Activated naive CD4-positive, alpha-beta T cell treated with anti-CD3 and anti-CD28 coated beads for 36 hours (primary cell): ENCODE measurements around the gene ARF1. TPM values are rescaled to one million over a fixed set of nuclear protein-coding genes. Genes with fewer than 3 reads are reported as not detected.

Experiments
- CTCF ChIA-PET: fragments of 350-600 bp; sonication (Branson Sonifier 250); formaldehyde crosslinking; loops from one replicate; lab custom pipeline; 2021; ENCODE audit warnings: antibody characterized with exemption; lab: Charles Lee
- DNase-seq: peaks from one replicate; pipeline ENCODE4 v3.0.0-alpha.2; 2020
- H3K27ac Mint-ChIP-seq: one replicate; pipeline ENCODE4 v1.8.0; 2021; ENCODE audit warnings: mild to moderate bottlenecking, mixed read lengths
- H3K27me3 Mint-ChIP-seq: one replicate; pipeline ENCODE4 v1.8.0; 2021; ENCODE audit warnings: low read depth, mixed read lengths
- H3K36me3 Mint-ChIP-seq: one replicate; pipeline ENCODE4 v1.8.0; 2021; ENCODE audit warnings: low read depth, mixed read lengths
- H3K4me1 Mint-ChIP-seq: one replicate; pipeline ENCODE4 v1.8.0; 2021; ENCODE audit warnings: low read depth, mixed read lengths
- H3K4me3 Mint-ChIP-seq: one replicate; pipeline ENCODE4 v1.8.0; 2021; ENCODE audit warnings: mild to moderate bottlenecking, moderate library complexity, mixed read lengths
- H3K9me3 Mint-ChIP-seq: one replicate; pipeline ENCODE4 v1.8.0; 2021; ENCODE audit warnings: mixed read lengths
- intact Hi-C: fragments of 100-400 bp; cut with micrococcal nuclease; formaldehyde crosslinking; loops from one replicate; pipeline ENCODE4 v1.15.1; 2023
- total RNA-seq, 2 experiments: library from RNA; stranded (reverse); gene quantifications; one replicate each; pipeline ENCODE4 v1.2.3, GENCODE V29; 2021

The ARF1 gene
- total RNA-seq, 2 experiments from 2014 or later, result 346 to 358 TPM

DNA sequence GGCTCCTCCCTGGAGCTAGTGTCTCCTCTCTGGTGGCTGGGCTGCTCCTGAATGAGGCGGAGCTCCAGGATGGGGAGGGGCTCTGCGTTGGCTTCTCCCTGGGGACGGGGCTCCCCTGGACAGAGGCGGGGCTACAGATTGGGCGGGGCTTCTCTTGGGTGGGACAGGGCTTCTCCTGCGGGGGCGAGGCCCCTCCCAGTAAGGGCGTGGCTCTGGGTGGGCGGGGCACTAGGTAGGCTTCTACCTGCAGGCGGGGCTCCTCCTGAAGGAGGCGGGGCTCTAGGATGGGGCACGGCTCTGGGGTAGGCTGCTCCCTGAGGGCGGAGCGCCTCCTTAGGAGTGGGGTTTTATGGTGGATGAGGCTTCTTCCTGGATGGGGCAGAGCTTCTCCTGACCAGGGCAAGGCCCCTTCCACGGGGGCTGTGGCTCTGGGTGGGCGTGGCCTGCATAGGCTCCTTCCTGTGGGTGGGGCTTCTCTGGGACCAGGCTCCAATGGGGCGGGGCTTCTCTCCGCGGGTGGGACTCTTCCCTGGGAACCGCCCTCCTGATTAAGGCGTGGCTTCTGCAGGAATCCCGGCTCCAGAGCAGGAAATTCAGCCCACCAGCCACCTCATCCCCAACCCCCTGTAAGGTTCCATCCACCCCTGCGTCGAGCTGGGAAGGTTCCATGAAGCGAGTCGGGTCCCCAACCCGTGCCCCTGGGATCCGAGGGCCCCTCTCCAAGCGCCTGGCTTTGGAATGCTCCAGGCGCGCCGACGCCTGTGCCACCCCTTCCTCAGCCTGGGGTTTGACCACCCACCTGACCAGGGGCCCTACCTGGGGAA is 22.7 kb upstream of the ARF1 start:
- intact Hi-C loops, result no loop called here
- CTCF ChIA-PET, result interaction anchor here (1.6 kb wide), 1 partner anchor 55 kb away, joined by 4 read pairs; no protein-coding TSS in a partner anchor

DNA sequence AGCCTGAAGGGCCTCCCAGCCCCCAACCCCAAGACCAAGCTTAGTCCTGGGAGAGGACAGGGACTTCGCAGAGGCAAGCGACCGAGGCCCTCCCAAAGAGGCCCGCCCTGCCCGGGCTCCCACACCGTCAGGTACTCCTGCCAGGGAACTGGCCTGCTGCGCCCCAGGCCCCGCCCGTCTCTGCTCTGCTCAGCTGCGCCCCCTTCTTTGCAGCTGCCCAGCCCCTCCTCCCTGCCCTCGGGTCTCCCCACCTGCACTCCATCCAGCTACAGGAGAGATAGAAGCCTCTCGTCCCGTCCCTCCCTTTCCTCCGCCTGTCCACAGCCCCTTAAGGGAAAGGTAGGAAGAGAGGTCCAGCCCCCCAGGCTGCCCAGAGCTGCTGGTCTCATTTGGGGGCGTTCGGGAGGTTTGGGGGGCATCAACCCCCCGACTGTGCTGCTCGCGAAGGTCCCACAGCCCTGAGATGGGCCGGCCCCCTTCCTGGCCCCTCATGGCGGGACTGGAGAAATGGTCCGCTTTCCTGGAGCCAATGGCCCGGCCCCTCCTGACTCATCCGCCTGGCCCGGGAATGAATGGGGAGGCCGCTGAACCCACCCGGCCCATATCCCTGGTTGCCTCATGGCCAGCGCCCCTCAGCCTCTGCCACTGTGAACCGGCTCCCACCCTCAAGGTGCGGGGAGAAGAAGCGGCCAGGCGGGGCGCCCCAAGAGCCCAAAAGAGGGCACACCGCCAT is 21.9 kb upstream of the ARF1 start:
- no peak overlapping the region for H3K4me3 Mint-ChIP-seq
- H3K4me1 Mint-ChIP-seq, result peaks cover 8% of the 10 kb centered on the region
- intact Hi-C loops, result no loop called here
- CTCF ChIA-PET, result interaction anchor here (0.5 to 1.6 kb wide), 2 partner anchors 11 to 55 kb away, joined by 3 to 4 read pairs; no protein-coding TSS in a partner anchor
- DNase-seq, result no peak
- H3K36me3 Mint-ChIP-seq, result no peaks in the 10 kb centered on the region
- peaks cover 33% of the 10 kb centered on the region for H3K27me3 Mint-ChIP-seq
- H3K27ac Mint-ChIP-seq, result no peak overlapping the region
- no peaks in the 10 kb centered on the region for H3K9me3 Mint-ChIP-seq

More for the DNA sequence above, 22.7 kb upstream of the ARF1 start:
- Mint-ChIP-seq H3K4me1 (peaks cover 8% of the 10 kb centered on the region), H3K27ac (no peak overlapping the region), H3K27me3 (peaks cover 31% of the 10 kb centered on the region), H3K4me3 (peak overlapping the region; percentile 48), H3K9me3 (no peaks in the 10 kb centered on the region), H3K36me3 (no peaks in the 10 kb centered on the region)
- peak; percentile 72 for DNase-seq

DNA sequence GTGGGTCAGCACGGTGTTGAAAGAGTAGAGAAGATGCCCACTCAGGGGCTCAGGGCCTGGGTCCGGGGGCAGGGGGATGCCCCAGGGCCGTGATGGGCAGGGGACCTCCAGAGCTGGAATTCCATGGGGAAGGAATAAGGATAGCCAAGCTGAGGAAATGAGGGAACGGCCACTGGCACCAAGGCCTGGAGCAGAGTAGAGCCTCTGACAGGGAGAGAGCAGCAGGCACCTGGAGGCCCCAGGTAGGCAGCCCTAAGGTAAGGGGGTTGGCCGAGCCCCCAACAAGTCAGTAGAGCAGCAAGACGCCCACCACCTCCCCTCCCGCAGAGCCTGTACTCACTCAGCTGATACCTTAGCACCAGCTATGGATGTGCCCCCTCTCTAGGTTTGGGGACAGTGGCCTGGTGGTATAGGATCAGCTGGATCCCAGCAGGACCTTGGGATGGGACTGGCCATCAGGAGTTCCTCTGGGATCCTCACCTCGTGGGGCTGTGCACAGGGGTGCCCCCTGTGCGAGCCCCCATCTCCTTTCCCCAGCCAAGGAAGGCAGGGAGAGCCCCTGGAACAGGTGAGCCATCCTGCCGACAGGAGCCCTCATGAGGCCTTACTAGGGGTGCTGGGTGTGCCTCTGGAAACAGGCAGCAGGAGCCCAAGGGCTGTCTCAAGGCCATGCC is 21.0 kb upstream of the ARF1 start:
- no peak overlapping the region for H3K27ac Mint-ChIP-seq
- H3K36me3 Mint-ChIP-seq, result no peaks in the 10 kb centered on the region
- H3K4me3 Mint-ChIP-seq, result no peak overlapping the region
- peaks cover 34% of the 10 kb centered on the region for H3K27me3 Mint-ChIP-seq
- intact Hi-C loops, result no loop called here
- CTCF ChIA-PET, result interaction anchor here (0.5 kb wide), 2 partner anchors 12 to 919 kb away, joined by 3 to 5 read pairs; no protein-coding TSS in a partner anchor
- no peaks in the 10 kb centered on the region for H3K9me3 Mint-ChIP-seq
- no peak for DNase-seq
- peaks cover 8% of the 10 kb centered on the region for H3K4me1 Mint-ChIP-seq

DNA sequence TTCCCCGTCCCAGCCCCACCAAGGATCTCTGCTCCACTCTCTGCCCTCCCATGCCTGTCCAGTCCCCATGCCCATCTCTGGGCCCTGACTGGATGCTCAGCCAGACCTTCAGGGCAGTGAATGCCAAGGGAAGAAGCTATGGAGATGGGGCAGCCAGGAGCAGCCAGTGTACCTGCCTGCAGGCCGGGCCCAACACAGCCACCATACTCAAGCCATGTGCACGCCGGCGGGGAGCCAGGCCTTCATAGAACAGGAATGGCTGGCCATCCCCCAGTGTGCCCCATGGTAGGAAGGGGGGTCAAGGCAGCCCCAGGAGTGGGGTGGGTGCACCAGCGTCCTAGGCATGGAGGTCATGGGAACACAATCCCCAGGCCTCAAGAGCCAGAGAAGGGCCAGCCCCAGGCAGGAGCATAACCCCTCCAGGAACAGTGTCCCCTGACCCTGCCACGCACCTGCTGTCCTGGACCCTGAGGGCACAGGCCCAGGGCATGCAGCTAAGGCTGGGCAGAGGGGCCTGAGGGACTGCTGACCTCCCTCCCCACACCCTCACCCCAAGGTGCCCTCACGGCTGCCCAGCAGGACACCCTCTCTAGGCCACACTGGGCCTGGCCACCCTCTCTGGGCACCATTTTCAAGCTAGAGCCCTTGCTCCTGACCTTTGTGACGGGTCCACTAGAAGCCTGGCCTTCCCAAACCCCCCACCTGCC is 20.3 kb upstream of the ARF1 start:
- no peaks in the 10 kb centered on the region for H3K36me3 Mint-ChIP-seq
- no peak overlapping the region for H3K27ac Mint-ChIP-seq
- peaks cover 8% of the 10 kb centered on the region for H3K4me1 Mint-ChIP-seq
- peaks cover 38% of the 10 kb centered on the region for H3K27me3 Mint-ChIP-seq
- no peaks in the 10 kb centered on the region for H3K9me3 Mint-ChIP-seq
- intact Hi-C loops, result no loop called here
- H3K4me3 Mint-ChIP-seq, result no peak overlapping the region
- no peak for DNase-seq
- CTCF ChIA-PET, result no interaction called here

DNA sequence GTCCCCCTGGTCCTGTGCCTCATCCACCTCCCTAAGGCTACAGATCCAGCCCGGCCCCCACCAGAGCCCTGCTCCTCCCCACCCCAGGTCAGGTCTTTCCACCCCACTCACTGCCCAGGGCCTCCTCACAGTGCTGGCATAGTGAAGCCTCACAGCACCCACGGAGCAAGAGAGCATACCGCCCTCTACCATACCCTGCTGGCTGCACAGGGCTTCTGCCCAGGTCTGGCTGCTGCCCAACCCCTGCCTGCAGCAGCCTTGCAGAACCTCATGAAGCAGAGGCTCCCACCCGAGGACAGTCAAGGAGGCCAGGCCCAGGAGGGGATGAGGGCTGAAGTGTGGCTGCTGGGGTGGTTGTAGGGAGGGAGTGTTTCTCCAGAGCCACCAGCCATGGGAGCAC is 19.7 kb upstream of the ARF1 start:
- Mint-ChIP-seq H3K27ac (no peak overlapping the region), H3K27me3 (peaks cover 34% of the 10 kb centered on the region), H3K9me3 (no peaks in the 10 kb centered on the region), H3K4me3 (no peak overlapping the region), H3K36me3 (no peaks in the 10 kb centered on the region), H3K4me1 (peaks cover 8% of the 10 kb centered on the region)
- no peak for DNase-seq
- CTCF ChIA-PET, result no interaction called here
- intact Hi-C loops, result loop anchor here (1.0 kb wide), 1 partner anchor 39 kb away; no protein-coding TSS in a partner anchor

DNA sequence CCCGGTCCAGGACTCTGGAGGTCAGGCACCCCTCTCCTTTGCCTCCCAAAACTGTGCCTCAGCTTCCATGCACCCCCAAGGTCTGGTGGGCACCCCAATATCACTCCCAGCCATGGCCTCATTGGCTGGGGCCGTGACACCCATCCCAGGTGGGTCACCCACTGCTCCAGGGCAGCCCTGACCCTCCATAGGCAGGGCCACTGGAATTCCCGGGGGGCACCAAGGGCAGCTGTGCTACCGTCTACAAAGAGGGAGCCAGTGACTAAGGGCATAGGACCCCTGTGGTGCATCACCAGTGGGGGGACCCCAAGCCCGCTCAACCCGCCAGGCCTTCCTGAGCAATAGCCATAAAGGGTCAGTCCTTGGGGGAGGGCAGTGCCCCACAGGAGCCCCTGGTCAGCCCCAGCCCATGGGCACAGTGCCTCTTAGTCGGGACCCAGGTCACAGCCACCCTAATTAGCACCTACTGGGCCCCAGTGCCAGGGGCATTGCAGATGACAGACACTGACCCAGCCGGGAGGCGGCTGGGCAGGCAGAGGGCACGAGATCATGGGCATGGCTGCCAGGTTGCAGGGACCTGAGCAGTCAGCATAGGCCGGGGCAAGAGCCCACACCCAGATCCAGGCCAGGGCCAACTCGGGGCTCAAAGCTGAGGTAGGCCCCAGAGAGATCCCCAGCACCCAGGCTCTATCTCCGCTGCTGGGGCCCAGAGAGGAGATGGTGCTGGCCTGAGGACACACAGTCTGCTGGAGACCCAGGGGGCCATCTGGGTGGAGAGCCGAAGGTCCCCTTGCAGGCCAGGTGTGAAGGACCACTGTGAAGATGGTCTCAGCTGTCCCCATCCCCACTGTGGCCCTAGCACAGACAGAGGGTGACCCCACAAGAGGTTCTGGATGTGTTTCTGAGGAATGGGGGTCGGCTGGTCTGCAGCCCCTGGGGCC is 19.0 kb upstream of the ARF1 start:
- no peak overlapping the region for H3K4me3 Mint-ChIP-seq
- intact Hi-C loops, result loop anchor here (1.0 kb wide), 1 partner anchor 39 kb away; no protein-coding TSS in a partner anchor
- H3K36me3 Mint-ChIP-seq, result no peaks in the 10 kb centered on the region
- H3K27ac Mint-ChIP-seq, result no peak overlapping the region
- CTCF ChIA-PET, result no interaction called here
- peaks cover 29% of the 10 kb centered on the region for H3K27me3 Mint-ChIP-seq
- DNase-seq, result no peak
- no peaks in the 10 kb centered on the region for H3K9me3 Mint-ChIP-seq
- peaks cover 8% of the 10 kb centered on the region for H3K4me1 Mint-ChIP-seq

DNA sequence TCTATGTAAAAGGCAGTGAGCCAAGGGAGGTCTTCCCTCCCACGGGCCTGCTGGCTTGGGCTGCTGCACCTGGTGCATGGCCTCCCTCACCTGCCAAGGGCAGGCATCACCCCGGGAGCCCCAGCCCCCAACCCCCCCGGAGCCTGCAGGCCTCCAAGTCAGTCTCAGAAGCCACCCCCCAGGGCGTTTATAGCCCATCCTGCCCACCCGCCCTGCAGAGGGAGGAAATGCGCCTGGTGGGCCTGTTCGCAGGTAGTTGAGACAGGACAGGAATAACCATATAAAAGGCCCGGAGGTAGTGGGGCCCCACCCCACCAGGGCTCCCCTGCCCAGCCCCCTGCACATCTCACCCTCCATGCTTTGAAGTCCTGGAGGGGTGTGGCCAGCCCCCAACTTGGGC is 18.2 kb upstream of the ARF1 start:
- intact Hi-C loops, result no loop called here
- peaks cover 25% of the 10 kb centered on the region for H3K27me3 Mint-ChIP-seq
- H3K4me3 Mint-ChIP-seq, result no peak overlapping the region
- H3K27ac Mint-ChIP-seq, result no peak overlapping the region
- H3K9me3 Mint-ChIP-seq, result no peaks in the 10 kb centered on the region
- DNase-seq, result no peak
- CTCF ChIA-PET, result no interaction called here
- peaks cover 8% of the 10 kb centered on the region for H3K4me1 Mint-ChIP-seq
- H3K36me3 Mint-ChIP-seq, result no peaks in the 10 kb centered on the region

DNA sequence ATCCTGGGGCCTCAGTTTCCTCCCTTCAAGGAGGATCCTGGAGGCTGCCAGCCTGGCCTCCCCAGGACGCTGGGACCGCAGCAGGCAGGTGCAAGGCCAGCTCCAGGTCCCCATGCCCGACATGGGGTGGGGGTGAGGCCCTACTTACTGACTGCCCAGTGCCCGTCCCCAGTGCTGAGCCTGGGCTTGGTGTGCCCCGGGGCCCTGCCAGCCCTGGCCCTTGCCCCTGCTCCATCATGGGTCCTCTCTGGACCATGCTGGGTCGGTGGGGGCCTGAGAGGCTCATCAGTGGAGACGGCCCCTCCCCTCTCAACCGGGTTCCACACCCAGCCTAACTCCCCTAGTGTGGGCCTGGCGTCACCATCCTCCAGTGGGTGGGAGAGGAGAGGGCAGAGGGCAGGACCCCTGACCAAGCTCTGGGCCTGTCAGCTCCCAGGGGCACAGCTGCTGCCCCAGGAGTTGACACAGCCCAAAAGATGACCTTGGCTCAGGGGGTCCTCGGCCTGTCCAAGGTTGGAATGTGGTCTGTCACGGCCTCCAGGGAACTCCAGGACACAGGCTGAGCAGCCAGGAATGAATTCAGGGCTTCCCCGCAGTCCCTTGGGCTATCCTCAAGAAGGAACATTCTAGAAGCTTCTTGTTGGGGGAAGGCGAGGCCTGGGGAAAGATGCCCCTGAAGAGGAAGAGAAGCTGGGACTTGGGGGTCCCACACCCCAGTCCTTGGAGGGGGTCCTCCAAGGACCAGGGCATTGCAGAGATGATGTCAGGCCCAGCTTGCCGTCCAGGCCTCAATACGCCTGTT is 17.6 kb upstream of the ARF1 start:
- Mint-ChIP-seq H3K27me3 (peaks cover 20% of the 10 kb centered on the region), H3K27ac (no peak overlapping the region), H3K4me3 (no peak overlapping the region), H3K4me1 (peaks cover 8% of the 10 kb centered on the region), H3K9me3 (no peaks in the 10 kb centered on the region), H3K36me3 (no peaks in the 10 kb centered on the region)
- CTCF ChIA-PET, result no interaction called here
- no peak for DNase-seq
- intact Hi-C loops, result no loop called here

DNA sequence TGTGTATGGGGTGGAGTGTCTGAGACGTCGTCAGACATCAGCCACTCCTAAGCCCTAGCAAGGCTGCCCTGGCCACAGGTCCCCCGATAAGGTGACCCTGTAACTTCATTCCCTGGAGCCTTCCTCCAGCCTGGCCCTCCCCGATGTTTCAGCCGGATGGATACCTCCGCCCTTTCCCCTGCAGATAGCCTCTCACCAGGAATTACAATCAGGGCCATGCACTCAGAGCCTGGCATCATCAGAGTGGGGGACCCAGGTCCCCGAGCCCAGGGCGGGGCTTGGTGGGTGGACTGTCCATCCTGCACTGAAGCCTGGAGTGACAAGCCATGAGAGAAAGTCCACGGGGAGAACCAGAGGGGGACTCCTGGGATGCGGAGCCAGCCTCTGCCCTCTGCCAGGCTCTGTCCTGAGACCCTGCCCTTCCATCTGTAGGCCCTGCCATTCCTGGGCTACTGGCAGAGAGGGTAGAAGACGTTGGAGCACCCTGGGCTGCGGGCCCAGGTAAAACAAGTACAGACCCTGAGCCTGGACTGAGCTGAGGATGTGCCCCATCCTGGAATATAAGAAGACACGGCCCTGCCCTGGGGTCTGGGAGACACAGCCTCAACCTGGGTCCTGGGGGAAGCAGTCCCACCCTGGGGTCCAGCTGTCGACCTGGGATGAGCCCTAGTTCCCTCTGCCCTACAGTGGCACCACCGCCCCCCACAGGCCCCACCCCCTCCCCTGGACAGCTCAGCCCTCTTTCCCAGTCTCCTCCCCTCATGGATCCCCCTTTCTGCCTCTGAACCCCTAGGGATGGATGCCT is 16.8 kb upstream of the ARF1 start:
- CTCF ChIA-PET, result interaction anchor here (0.6 kb wide), 1 partner anchor 22 kb away, joined by 5 read pairs; no protein-coding TSS in a partner anchor
- Mint-ChIP-seq H3K36me3 (no peaks in the 10 kb centered on the region), H3K9me3 (no peaks in the 10 kb centered on the region), H3K4me3 (no peak overlapping the region), H3K4me1 (peaks cover 3% of the 10 kb centered on the region), H3K27me3 (peaks cover 15% of the 10 kb centered on the region), H3K27ac (no peak overlapping the region)
- intact Hi-C loops, result no loop called here
- no peak for DNase-seq

DNA sequence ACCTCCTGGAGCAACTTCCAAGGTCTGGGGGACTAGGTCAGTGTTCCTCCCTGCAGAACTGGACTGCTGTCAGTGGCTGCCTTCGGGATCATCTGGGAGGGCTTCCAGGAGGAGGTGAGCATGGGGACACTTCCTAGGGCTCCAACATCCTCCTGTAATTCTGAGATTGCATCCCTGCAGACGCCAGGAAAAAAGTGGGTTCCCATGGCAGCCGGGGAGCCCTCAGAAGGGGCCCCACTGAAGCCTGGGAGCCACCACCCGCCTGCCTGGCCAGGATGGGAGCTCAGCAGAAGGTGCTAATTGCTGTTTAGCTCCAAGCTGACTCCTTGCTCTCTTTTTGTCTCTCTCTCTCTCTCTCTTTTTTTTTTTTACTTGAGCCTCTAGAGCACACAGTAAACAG is 16.1 kb upstream of the ARF1 start:
- no peak for DNase-seq
- Mint-ChIP-seq H3K4me3 (no peak overlapping the region), H3K36me3 (no peaks in the 10 kb centered on the region), H3K27me3 (peaks cover 8% of the 10 kb centered on the region), H3K27ac (no peak overlapping the region), H3K9me3 (no peaks in the 10 kb centered on the region), H3K4me1 (no peaks in the 10 kb centered on the region)
- CTCF ChIA-PET, result interaction anchor here (0.6 kb wide), 1 partner anchor 22 kb away, joined by 5 read pairs; no protein-coding TSS in a partner anchor
- intact Hi-C loops, result no loop called here
